HG02981 (cell line): ENCODE data around the gene CITED2.
"Not testable (repeated sequence)": the region's sequence is repeated elsewhere in the genome, so short reads cannot be mapped to it uniquely, and the experiment has no call there.

Experiments
- ATAC-seq: cut with Tn5 transposase; IDR thresholded peaks from one replicate; pipeline ENCODE4 v1.9.1; 2021; ENCODE audit warnings: mild to moderate bottlenecking, moderate library complexity; ENCODE audit not compliant: unreplicated experiment

CITED2 gene

DNA sequence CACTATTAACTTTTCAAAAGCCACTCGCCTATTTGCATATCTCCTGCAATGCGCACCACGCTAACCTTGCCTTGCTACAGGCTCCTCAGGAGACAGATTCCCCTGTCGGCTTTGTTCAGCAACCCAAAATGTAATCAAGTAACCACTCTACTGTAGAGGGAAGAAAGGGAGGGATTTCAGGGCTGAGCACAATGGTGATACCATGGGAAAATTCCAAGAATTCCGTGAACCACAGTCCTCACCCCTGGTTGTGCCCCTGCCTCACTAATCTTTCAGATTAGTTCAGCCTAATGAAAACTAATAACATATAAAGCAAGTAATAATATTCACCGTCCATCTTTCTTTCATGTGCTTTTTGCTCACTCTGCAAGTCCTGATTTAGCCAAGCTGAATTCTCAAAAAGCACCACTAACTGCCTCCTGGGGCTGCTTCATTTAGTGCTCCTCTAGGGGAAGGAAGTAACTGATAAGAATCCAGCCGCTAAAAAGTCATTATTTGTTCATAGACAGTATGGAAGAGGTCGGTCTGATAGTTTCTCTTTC is 6.6 kb downstream of the CITED2 start:
- ATAC-seq, result no peak

DNA sequence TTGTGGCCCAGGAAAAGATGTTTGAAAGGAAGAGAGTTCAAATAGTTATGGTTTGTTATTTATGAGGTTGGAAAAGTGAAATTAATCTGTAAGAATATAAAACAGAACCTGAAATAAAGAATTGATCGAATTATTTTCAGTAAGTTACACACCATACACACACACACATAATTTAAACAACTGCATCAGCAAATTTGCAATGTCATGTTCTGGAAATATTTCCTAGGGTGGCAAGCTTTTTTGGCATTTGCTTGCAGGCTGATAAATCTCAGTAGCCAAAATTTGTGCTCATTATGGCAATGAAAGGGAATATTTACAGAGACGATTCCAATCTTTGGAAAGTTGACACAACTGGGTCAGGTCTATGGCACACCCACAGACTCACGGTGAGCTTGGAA is 9.5 kb downstream of the CITED2 start:
- no peak for ATAC-seq

DNA sequence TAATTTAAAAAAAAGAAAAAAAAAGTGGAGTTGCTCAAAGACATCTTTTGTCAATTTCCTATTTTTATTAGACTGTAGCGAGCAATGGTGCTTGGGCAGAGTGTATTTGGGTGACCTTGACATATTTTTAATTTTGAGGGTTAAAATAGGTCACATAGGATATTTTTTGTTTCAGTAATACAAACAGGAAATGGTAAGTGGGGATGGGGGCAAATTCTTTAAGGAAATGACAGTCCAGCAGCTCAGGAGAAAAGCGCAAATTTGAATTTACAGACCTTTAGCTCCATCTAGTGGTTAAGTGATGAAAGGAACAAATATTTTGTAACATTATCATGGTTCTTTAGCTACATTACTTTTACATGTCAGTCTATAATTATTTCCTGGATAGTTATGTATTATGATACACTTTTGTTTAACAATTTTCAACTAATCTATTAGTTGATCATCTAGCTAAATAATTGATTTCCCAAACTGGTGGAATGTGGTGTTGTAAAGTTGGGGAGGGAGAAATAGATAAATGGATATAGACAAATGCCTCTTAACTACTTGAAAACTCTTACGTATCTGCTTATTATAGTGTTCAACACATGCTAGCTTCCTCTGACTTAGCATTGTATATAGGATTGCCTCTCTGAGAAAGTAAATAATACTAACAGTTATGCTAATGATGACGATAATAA is 10.0 kb downstream of the CITED2 start:
- peak; percentile 59 for ATAC-seq

DNA sequence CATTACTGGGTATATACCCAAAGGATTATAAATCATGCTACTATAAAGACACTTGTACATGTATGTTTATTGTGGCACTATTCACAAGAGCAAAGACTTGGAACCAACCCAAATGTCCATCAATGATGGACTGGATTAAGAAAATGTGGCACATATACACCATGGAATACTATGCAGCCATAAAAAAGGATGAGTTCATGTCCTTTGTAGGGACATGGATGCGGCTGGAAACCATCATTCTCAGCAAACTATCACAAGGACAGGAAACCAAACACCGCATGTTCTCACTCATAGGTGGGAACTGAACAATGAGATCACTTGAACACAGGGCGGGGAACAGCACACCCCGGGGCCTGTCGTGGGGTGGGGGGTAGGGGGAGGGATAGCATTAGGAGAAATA is 10.7 kb downstream of the CITED2 start:
- ATAC-seq, result not testable (repeated sequence)

DNA sequence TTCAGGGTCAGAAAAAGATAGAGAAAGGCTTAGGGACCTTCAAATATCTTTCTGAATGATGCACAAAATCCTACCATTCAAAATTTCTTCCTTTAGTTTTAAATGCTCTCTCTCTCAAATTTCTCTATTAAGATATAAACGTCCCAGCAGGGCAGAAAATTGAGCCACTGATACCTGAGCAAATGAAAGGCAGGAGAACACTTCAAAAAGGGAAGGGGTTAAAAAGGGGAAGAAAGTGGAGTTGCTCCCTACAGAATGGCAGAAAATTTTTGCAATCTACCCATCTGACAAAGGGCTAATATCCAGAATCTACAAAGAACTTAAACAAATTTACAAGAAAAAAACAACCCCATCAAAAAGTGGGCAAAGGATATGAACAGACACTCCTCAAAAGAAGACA is 11.3 kb downstream of the CITED2 start:
- not testable (repeated sequence) for ATAC-seq

DNA sequence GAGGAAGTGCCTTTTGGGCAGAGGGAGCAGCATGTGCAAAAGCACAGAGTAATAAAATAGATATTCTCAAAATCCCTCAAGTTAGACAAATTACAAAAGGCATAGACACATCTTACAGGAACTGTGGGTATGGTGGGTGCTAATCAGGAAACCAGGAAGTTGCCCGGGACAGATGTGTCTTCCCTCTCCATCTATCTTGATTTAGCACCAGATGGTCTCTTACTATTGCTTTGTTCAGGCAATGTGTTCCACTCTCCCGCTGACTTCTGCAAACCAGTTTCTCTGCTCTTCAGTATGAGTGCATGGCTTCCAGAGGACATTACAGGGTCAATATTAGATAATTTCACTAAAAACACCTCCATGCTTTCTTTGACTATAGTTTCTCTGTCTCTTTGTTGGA is 13.2 kb downstream of the CITED2 start:
- ATAC-seq, result no peak

DNA sequence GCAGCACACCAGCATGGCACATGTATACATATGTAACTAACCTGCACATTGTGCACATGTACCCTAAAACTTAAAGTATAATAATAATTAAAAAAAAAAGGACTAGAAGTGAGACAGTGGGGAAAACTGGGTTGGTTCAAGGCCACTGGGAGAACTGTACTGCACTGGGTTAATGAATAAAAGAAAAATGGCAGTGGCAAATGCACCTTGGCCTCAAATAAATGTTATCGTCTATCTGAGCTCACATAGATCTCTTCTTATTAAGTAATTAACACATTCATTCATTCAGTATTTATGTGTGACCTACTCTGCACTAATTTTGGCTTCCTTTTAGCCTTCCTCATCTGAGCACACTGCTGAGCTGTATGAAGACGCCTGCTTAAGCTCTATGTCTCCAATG is 17.5 kb downstream of the CITED2 start:
- no peak for ATAC-seq

DNA sequence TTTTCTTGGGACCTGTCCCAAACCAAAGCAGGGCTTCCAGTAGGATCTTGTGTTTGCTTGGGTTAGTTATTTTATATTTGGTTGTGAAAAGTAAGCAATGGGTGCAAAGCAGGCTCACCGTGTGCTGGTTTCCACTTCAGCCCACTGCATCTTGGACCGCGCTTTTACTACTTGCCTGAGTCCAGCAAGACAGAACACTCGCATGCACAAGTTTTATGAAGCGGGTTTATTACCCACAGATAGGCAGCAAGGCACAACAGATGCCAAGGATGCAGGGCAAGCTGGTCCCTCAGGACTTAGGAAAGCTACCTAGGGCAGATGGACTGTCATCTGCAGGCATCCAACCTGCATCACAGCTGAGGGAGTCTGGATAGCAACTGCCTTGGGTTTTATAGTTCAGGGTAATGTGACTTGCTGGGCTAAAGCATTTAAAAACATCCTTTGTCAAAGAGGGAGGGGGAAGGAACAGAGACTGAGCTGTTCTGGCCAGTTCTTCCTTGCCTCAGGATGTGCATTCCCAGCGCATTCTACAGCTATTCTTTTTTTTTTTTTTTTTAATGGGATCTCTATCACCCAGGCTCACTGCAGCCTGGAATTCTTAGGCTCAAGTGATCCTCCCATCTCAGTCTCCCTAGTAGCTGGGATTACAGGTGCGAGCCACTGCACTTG is 18.5 kb downstream of the CITED2 start:
- ATAC-seq, result no peak

DNA sequence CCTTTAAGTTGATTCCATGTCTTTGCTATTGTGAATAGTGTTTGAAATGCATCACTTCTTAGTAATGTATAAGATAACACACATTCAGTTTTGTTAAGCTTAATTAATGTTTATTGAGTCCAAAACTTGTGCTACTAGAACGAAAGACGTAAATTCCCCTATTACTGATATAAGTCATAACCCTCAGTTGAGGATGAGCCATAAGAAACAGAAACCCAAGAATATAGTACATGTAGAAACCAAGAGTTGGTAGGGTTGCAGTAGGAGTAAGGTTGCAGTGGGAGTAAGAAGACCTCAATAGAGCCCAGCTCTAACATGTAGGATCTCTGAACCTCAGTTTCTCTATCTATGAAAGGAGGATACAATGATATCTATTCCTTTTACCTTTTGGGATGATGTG is 19.3 kb downstream of the CITED2 start:
- ATAC-seq, result peak; percentile 72

DNA sequence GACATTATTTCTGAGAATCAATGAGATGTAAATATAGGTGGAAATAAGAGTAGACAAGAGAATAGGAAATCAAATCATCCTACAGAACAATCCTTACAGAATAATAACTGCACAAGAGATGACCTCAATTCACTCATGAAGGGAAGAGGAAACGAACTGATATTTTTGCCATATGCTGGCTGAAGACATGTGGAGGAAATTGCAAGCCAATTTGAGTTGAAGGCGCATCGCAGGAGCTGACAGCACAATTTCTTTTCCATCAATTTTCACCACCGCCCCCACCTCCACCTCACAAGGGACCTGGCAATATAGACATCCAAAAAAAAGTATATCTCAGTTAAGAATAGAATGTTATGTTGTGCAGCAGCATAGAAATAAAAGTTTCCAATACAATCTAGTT is 20.3 kb downstream of the CITED2 start:
- no peak for ATAC-seq

DNA sequence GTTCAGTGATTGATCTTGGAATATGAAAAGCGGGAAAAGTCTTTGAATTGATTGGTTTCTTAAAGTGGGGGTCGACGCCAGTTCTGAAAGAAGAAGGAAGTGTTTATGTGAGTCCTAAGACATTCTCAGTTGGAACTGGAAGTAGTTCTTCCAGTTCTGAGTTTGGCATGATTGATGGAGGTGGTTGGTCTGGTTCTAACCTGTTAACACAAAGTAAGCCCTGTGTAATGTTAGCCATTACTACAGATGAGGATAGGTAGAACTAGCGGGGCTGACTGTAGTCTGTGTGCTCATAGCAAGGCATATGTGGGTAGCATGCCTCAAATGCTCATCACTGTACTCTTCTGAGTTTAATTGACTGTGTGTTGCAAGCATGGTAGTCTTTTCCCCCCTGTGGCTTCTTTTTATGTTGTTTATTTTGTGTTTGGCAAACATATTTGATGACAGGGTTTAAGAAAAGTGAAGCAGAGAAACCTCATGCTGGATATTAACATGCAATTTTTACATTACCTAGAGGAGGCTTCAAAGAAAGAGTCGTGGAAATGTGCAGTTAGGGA is 24.9 kb downstream of the CITED2 start:
- no peak for ATAC-seq

DNA sequence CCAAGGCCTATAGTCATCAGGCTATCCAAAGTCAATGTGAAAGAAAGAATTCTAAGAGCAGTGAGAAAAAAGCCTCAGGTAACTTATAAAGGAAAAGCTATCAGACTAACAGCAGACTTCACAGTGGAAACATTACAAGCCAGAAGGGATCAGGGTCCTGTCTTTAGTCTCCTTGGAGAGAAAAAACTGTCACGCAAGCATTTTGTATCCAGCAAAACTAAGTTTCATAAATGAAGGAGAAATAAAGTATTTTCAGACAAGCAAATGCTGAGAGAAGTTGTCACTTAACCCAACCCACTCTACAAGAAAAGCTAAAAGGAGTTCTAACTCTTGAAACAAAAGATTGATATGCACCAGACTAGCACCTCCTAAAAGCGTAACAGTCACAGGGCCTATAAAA is 28.1 kb downstream of the CITED2 start:
- ATAC-seq, result no peak

DNA sequence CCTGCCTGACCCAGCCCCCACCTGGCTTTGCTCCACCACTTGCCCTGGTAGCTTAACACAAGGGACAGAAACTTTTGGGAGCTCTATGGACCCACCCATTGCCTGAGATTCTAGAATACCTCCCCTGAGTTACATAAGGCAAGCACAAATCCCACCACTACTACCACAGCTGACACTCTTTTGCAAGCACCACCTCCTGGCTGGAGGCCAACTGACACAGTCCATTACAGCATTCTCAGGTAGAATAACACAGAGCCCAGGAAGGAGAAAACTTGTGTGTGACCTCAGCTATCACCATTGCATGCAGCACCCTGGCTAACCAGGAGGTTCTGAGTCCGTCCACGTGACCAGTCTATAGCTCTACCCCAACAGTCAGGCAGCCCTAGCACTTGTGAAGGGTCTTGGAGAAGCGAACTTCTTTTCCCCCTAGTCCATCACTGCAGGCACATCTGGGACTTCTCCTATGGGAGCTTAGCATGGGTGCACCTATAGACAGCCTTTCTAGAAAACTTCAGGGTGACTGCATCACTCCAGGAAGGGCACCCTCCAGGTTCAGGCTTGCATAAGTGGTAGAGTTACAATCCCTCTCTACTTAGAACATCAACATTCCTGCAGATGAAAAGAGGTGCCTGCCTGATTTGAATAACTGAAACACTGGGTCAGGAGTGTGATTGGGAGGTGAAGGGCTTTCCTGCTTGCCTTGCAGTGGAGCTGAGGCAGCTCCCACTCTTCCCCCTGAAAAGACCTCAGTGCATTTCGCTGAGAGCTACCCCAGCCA is 30.1 kb downstream of the CITED2 start:
- no peak for ATAC-seq

DNA sequence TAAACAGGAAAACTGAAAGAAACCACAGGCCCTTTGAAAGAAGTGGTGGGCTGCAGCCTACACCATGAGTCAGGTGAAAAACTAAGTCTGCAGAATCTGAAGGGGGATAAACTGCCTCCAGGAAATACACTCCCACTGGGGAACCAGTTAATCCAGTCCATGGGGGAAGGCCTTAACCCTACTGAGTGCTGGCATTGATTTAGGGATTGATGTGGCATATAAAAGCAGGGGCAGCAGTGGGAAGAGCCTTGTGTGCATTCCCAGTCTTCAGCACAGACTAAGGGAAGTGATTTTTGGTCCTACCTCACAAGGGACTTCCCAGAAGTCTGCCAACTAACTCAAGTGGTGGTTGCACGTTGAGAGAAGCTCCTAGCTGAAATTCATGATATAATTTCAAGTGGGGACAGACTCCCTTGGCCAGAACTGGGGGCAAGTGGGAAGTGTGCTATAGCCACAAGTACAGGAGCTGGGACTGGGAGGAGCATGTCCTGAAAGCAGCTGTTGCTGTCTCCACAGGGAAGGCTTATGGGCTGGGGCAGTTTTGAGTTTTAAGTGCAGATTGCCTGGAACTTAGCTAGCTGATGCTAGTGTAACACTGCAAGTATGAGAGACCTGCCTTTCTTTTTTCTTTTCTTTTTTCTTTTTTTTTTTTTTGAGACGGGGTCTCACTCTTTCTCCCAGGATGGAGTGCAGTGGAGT is 31.2 kb downstream of the CITED2 start:
- ATAC-seq, result no peak

DNA sequence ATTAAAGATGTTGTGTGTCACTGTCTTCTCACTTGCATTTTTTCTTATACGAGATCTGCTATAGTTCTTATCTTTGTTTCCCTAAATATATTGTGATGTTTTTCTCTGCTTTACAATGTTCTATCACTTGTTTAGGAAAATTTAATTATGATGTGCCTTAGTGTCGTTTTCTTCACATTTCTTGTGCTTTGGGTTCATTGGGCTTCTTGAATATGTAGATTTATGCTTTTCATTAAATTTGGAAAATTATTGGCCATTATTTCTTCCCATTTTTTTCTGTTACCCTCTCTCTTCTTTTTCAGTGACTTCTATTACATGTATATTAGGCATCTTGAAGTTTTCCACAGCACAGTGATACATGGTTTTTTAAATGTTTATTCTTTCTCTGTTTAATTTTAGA is 33.4 kb downstream of the CITED2 start:
- ATAC-seq, result no peak

DNA sequence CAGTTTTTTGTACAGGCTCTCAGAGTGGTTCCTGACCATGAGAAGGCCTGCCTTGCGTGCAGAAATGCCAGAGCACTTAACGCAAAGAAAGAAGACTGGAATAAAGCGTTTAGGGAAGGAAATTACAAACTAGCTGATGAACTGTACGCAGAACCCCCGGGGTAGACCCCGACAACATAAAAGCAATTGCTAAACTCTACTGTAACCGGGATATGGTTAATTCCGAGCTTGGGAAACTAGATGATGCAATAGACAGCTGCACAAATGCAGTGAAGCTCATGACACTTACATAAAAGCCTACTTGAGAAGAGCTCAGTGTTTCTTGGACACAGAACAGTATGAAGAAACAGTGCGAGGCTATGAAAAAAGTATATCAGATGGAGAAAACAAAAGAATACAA is 35.7 kb downstream of the CITED2 start:
- ATAC-seq, result no peak

DNA sequence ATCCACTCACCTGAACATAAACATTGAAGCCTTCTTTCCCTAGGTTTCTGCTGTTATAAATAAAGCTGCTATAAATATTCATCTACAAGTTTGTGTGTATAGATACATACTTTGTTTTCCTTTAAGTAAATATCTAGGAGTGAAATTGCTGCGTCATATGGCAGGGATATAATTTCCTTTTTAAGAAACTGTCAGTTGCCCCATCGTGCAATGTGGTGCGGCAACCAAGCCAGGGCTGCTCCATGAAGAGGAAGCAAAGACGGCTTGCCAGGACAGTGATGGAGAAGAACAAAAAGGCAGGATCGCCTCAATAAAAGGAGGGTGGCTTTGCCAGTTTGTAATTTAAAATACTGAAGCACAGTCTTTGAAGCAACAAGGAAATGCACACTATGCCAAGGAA is 36.6 kb downstream of the CITED2 start:
- no peak for ATAC-seq

DNA sequence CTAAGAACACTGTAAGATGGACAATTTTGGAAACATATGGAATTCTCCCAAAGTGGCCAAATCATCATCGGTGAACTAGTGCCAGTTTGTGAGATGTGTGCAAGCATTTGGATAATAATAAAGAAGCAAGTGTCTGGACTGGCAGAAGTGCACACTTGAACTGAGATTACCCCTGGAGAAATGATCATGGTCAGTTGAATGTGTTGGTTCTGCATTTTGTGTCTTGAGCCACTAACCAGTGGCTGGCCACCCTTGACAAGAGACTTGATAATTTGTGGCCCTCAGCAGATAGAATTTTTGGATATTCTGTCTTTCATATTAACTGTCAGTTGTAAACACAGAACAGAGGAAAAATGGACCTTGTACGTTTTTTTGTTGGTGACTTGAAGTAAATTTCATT is 37.4 kb downstream of the CITED2 start:
- no peak for ATAC-seq

DNA sequence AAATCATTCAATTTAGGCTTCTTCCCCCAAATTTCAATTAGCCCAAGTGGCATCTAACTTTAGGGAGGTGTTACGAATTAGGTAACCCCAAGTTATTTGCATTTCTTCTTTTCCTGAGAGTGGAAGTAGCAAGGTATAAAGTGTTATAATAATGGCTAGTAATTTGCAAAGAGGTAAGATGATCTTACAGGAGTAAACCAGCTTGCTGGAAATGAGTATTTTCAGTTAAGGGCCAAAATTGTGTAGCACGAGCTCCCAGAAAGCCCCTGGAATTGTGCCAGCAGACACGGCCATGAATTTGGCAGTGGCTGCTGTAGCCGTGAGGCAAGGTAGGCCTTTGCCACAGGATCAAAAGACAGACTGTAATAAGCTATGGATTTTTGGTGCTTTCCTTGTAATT is 38.0 kb downstream of the CITED2 start:
- ATAC-seq, result no peak

DNA sequence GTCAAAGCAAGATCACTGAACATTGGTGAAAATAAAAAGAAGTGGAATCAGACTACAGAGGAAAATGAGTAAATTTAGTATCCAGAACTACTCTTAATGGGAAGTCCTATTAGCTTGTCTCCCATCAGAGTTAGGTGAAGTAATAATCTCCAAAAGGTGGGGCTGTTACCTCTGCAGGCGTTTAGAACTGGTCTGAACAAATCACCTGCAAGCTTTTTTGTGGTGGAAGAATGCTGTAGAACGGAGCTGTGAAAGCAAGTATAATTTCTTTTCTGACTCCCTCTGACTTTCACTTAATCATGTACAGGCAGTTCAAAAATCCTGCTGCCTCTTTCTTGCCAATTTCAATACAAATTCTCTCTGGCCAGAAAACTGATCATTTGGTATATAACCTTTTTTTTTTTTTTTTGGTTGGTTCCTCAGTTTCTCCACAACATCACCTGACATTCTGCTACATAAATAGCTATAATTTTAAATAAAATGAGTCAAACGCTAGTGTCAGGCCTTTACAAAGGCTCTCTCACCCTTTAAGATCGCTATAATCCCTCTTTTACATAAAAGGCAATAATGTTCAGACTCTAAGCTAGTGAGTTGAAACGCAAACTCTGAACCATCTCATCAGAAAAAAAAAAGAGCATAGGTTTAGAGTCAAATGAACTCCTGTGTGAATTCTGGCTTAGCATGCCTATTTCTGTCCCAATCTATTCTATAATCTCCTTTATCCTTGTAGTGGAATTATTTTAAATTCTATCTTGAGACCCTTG is 38.8 kb downstream of the CITED2 start:
- no peak for ATAC-seq
